Stimulated activated naive CD8-positive, alpha-beta T cell treated with anti-CD3 and anti-CD28 coated beads, Interleukin-15, amount 100 ng/mL, for 72 hours (primary cell): ENCODE results near the gene NRGN.
"Not testable (repeated sequence)": the region's sequence is repeated elsewhere in the genome, so short reads cannot be mapped to it uniquely, and the experiment has no call there.

Experiments
- ATAC-seq: fragments of 150-1000 bp; cut with Tn5 transposase; 2 replicates; pipeline ENCODE4 v1.10.0; 2021; ENCODE audit warnings: mild to moderate bottlenecking, moderate library complexity
- DNase-seq, 2 donors: peaks; one replicate each; pipeline ENCODE4 v3.0.0; 2021 to 2022
- H3K27ac Mint-ChIP-seq, 2 donors: one replicate each; pipeline ENCODE4 v1.8.0; 2022; ENCODE audit warnings: mild to moderate bottlenecking in 2 of 2, mixed read lengths in 2 of 2, moderate library complexity in 2 of 2
- H3K27me3 Mint-ChIP-seq: one replicate; pipeline ENCODE4 v1.8.0; 2022; ENCODE audit warnings: mixed read lengths
- H3K4me1 Mint-ChIP-seq: one replicate; pipeline ENCODE4 v1.8.0; 2022; ENCODE audit warnings: mild to moderate bottlenecking, mixed read lengths
- H3K4me3 Mint-ChIP-seq, 2 donors: one replicate each; pipeline ENCODE4 v1.8.0; 2022; ENCODE audit warnings: mild to moderate bottlenecking in 2 of 2, mixed read lengths in 2 of 2, moderate library complexity in 1 of 2
- H3K9me3 Mint-ChIP-seq, 2 donors: one replicate each; pipeline ENCODE4 v1.8.0; 2022; ENCODE audit warnings: mixed read lengths in 2 of 2

Gene NRGN

GRCh38 chr11:124759266-124760204 is 19.8 kb downstream of the NRGN start:
- peaks cover 51% of the 10 kb centered on the region for H3K4me1 Mint-ChIP-seq
- H3K27me3 Mint-ChIP-seq, result peaks cover 66% of the 10 kb centered on the region
- DNase-seq (no peak), ATAC-seq (no peak)
- peak overlapping the region; percentile 43 to 84 for H3K4me3 Mint-ChIP-seq
- H3K9me3 Mint-ChIP-seq, result no peaks in the 10 kb centered on the region
- H3K27ac Mint-ChIP-seq, result peak overlapping the region in 1 of 2 donors; percentile 79

GRCh38 chr11:124760205-124760652 is 20.5 kb downstream of the NRGN start:
- DNase-seq, result no peak
- no peak for ATAC-seq
- Mint-ChIP-seq H3K4me3 (peak overlapping the region; percentile 43 to 84), H3K9me3 (no peaks in the 10 kb centered on the region), H3K27me3 (peaks cover 61% of the 10 kb centered on the region), H3K27ac (peak overlapping the region in 1 of 2 donors; percentile 79), H3K4me1 (peaks cover 51% of the 10 kb centered on the region)

- H3K4me1 Mint-ChIP-seq, result peaks cover 51% of the 10 kb centered on the region
- no peak overlapping the region for H3K27ac Mint-ChIP-seq
- H3K9me3 Mint-ChIP-seq, result no peaks in the 10 kb centered on the region
- ATAC-seq, result no peak
- H3K27me3 Mint-ChIP-seq, result peaks cover 61% of the 10 kb centered on the region
- H3K4me3 Mint-ChIP-seq, result peak overlapping the region in 1 of 2 donors; percentile 84
- DNase-seq, result no peak
Observed at GRCh38 chr11:124760806-124761205, 21.1 kb downstream of the NRGN start.

- peaks cover 51% of the 10 kb centered on the region for H3K4me1 Mint-ChIP-seq
- no peaks in the 10 kb centered on the region for H3K9me3 Mint-ChIP-seq
- peaks cover 54% of the 10 kb centered on the region for H3K27me3 Mint-ChIP-seq
- no peak overlapping the region for H3K27ac Mint-ChIP-seq
- H3K4me3 Mint-ChIP-seq, result peak overlapping the region; percentile 82 to 93
- ATAC-seq (peak; percentile 19), DNase-seq (no peak)
Observed at GRCh38 chr11:124761301-124762104, 21.8 kb downstream of the NRGN start.

- H3K9me3 Mint-ChIP-seq, result no peaks in the 10 kb centered on the region
- DNase-seq (peak; percentile 68), ATAC-seq (peak; percentile 76)
- no peak within 1 kb of the TSS for H3K27ac Mint-ChIP-seq
- H3K27me3 Mint-ChIP-seq, result peaks cover 47% of the 10 kb centered on the region
- H3K4me1 Mint-ChIP-seq, result peaks cover 51% of the 10 kb centered on the region
- H3K4me3 Mint-ChIP-seq, result peak within 1 kb of the TSS; percentile 90 to 93
Observed at GRCh38 chr11:124762105-124762623, 22.4 kb downstream of the NRGN start, which contains the start of gene ESAM. TSS of gene ESAM (minus strand) at chr11:124762290. CDS start at chr11:124762154, 136 bp downstream.

- ATAC-seq (peak; percentile 48), DNase-seq (no peak)
- Mint-ChIP-seq H3K27me3 (peaks cover 42% of the 10 kb centered on the region), H3K4me3 (peak overlapping the region; percentile 90 to 93), H3K9me3 (no peaks in the 10 kb centered on the region), H3K4me1 (peaks cover 51% of the 10 kb centered on the region), H3K27ac (no peak overlapping the region)
Observed at GRCh38 chr11:124762624-124763155, 22.9 kb downstream of the NRGN start.

GRCh38 chr11:124763156-124763947 is 23.6 kb downstream of the NRGN start:
- Mint-ChIP-seq H3K4me1 (peaks cover 46% of the 10 kb centered on the region), H3K9me3 (no peaks in the 10 kb centered on the region), H3K27ac (no peak overlapping the region), H3K27me3 (peaks cover 35% of the 10 kb centered on the region), H3K4me3 (peak overlapping the region; percentile 90 to 93)
- DNase-seq (peak; percentile 78 to 82), ATAC-seq (peak; percentile 41)

- DNase-seq (no peak), ATAC-seq (no peak)
- H3K27ac Mint-ChIP-seq, result no peak overlapping the region
- H3K9me3 Mint-ChIP-seq, result no peaks in the 10 kb centered on the region
- H3K4me3 Mint-ChIP-seq, result no peak overlapping the region
- H3K27me3 Mint-ChIP-seq, result peaks cover 7% of the 10 kb centered on the region
- peaks cover 20% of the 10 kb centered on the region for H3K4me1 Mint-ChIP-seq
Observed at GRCh38 chr11:124766156-124766555, 26.4 kb downstream of the NRGN start.

- Mint-ChIP-seq H3K4me3 (no peak overlapping the region), H3K27me3 (no peaks in the 10 kb centered on the region), H3K27ac (no peak overlapping the region), H3K9me3 (no peaks in the 10 kb centered on the region), H3K4me1 (no peaks in the 10 kb centered on the region)
- DNase-seq (no peak), ATAC-seq (no peak)
Observed at GRCh38 chr11:124768914-124769313, 29.2 kb downstream of the NRGN start.

GRCh38 chr11:124769806-124770774 is 30.3 kb downstream of the NRGN start:
- no peaks in the 10 kb centered on the region for H3K9me3 Mint-ChIP-seq
- no peak overlapping the region for H3K27ac Mint-ChIP-seq
- H3K27me3 Mint-ChIP-seq, result no peaks in the 10 kb centered on the region
- H3K4me1 Mint-ChIP-seq, result no peaks in the 10 kb centered on the region
- H3K4me3 Mint-ChIP-seq, result no peak overlapping the region
- no peak for ATAC-seq
- no peak for DNase-seq

- H3K4me3 Mint-ChIP-seq, H3K27me3 Mint-ChIP-seq, H3K4me1 Mint-ChIP-seq, ATAC-seq, DNase-seq, H3K9me3 Mint-ChIP-seq: not testable (repeated sequence)
- peak overlapping the region in 1 of 2 donors; percentile 12 for H3K27ac Mint-ChIP-seq
Observed at GRCh38 chr11:124770959-124771358, 31.2 kb downstream of the NRGN start.

GRCh38 chr11:124776865-124777645 is 37.3 kb downstream of the NRGN start:
- H3K9me3 Mint-ChIP-seq, result no peaks in the 10 kb centered on the region
- DNase-seq, result no peak
- no peak overlapping the region for H3K4me3 Mint-ChIP-seq
- H3K27me3 Mint-ChIP-seq, result no peaks in the 10 kb centered on the region
- ATAC-seq, result peak; percentile 42
- no peak overlapping the region for H3K27ac Mint-ChIP-seq
- H3K4me1 Mint-ChIP-seq, result peaks cover 25% of the 10 kb centered on the region

- Mint-ChIP-seq H3K4me3 (no peak overlapping the region), H3K27ac (no peak overlapping the region), H3K27me3 (no peaks in the 10 kb centered on the region), H3K9me3 (no peaks in the 10 kb centered on the region), H3K4me1 (peaks cover 25% of the 10 kb centered on the region)
- DNase-seq, result no peak
- no peak for ATAC-seq
Observed at GRCh38 chr11:124778281-124778680, 38.5 kb downstream of the NRGN start.
